Suprapubic skin (tissue), 4 donors: Measurements from ENCODE around the gene MYO9A. TPM values are rescaled to one million over a fixed set of nuclear protein-coding genes. Genes with fewer than 3 reads are reported as not detected.
A peak's percentile ranks its signal among the peaks of the same experiment; 100 is the strongest.

Source experiments
- DNase-seq, 2 donors: peaks; one replicate each; pipeline ENCODE4 v3.0.0-alpha.2; 2019; ENCODE audit warnings: low spot score in 2 of 2
- H3K27ac ChIP-seq: fragments of 200-600 bp; sonication (generic); one replicate; pipeline ENCODE4 v1.5.1; 2019
- H3K27me3 ChIP-seq: fragments of 200-600 bp; sonication (generic); one replicate; pipeline ENCODE4 v1.5.1; 2019
- H3K36me3 ChIP-seq: fragments of 200-600 bp; sonication (generic); one replicate; pipeline ENCODE4 v1.5.1; 2019
- H3K4me1 ChIP-seq: fragments of 200-600 bp; sonication (generic); one replicate; pipeline ENCODE4 v1.5.1; 2019
- H3K4me3 ChIP-seq: fragments of 200-600 bp; sonication (generic); one replicate; pipeline ENCODE4 v1.5.1; 2019; ENCODE audit warnings: mild to moderate bottlenecking
- H3K9me3 ChIP-seq: fragments of 200-600 bp; sonication (generic); one replicate; pipeline ENCODE4 v1.5.1; 2019
- EP300 ChIP-seq: sonication (generic); formaldehyde crosslinking; IDR thresholded peaks from one replicate; pipeline ENCODE4 v1.6.1; 2017; ENCODE audit warnings: antibody characterized with exemption
- POLR2A ChIP-seq, 2 donors: fragments of 450-650 bp; IDR thresholded peaks; one replicate each; pipeline ENCODE4 v1.6.1; 2017; ENCODE audit warnings: antibody characterized with exemption in 2 of 2, mild to moderate bottlenecking in 2 of 2, moderate library complexity in 2 of 2
- POLR2AphosphoS5 ChIP-seq, 3 donors: sonication (generic); formaldehyde crosslinking; IDR thresholded peaks; one replicate each; pipeline ENCODE4 v1.6.1; 2017; ENCODE audit warnings: antibody characterized with exemption in 3 of 3
- WGBS: methylation state at CpG from one replicate; pipeline ENCODE4 v1.1.5; 2018; 5-methylcytosine and 5-hydroxymethylcytosine counted together
- total RNA-seq, 4 donors: library from RNA; depleted of rRNA; stranded (reverse); fragments of >200 nt; gene quantifications; one replicate each; pipeline ENCODE4 v1.1.0, GENCODE V29; 2016
- TF ChIP-seq, protein P1 (sequence below), 2 donors: fragments of 200-600 bp in 1 of 2; fragments of 450-650 bp in 1 of 2; sonication (generic) in 1 of 2; IDR thresholded peaks; one replicate each; pipeline ENCODE4 v1.5.1; 2016 to 2019; ENCODE audit warnings: antibody characterized with exemption in 2 of 2, mild to moderate bottlenecking in 1 of 2, moderate library complexity in 1 of 2

MYO9A gene
- total RNA-seq, 4 donors from 2014 or later = 54.0 to 89.7 (median 61.8) TPM

DNA sequence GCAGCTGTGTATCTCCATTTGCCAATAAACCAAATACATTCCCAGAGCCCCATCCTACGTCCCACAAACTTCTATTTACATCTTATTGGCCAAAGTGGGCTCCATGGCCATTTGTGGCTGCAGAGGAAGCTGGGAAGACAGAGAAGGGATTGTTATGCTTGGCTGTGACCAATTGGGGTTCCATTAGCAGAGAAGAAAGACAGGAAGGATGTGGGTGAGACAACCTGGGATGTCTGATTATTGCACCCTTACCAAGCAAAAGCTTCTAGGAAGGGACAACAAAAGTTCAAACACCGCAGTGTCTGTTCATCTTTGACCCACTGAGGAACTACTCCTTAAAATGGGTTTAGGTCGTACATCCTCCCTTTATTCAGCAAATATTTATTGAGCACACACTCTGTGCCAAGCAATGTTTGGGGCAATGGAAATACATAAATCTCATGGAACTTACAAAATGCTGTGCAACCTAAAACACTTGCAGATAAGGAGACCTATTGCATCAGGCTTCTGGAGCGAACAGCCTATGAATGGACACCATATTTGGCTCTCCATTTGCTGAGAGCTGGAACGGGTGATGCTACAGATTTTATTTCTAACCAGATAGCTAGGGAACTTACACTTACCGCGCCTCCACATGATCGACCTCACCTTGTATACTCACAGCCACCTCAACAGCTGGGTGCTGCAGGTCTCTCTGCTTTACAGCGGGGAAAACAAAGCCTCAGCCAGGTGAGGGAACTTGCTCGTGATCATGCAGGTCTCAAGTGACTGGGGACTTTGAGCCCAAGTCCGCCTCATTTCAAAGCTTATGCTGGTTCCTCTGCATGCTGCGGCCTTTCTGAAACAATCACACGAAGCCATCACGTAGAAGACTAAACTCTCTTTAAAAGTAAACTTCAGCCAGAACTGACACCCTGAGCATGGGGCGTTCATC lies 329.0 kb downstream of the MYO9A start:
- H3K4me1 ChIP-seq = no peaks in the 10 kb centered on the region
- H3K27me3 ChIP-seq = no peaks in the 10 kb centered on the region
- no peak overlapping the region for H3K4me3 ChIP-seq
- TF ChIP-seq POLR2AphosphoS5 (IDR thresholded peaks at IDR 0.05) (no peak), POLR2A (IDR thresholded peaks at IDR 0.05) (no peak), EP300 (no peak)
- TF ChIP-seq, protein P1, sequence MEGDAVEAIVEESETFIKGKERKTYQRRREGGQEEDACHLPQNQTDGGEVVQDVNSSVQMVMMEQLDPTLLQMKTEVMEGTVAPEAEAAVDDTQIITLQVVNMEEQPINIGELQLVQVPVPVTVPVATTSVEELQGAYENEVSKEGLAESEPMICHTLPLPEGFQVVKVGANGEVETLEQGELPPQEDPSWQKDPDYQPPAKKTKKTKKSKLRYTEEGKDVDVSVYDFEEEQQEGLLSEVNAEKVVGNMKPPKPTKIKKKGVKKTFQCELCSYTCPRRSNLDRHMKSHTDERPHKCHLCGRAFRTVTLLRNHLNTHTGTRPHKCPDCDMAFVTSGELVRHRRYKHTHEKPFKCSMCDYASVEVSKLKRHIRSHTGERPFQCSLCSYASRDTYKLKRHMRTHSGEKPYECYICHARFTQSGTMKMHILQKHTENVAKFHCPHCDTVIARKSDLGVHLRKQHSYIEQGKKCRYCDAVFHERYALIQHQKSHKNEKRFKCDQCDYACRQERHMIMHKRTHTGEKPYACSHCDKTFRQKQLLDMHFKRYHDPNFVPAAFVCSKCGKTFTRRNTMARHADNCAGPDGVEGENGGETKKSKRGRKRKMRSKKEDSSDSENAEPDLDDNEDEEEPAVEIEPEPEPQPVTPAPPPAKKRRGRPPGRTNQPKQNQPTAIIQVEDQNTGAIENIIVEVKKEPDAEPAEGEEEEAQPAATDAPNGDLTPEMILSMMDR (IDR thresholded peaks at IDR 0.05) = no peak
- no peaks in the 10 kb centered on the region for H3K36me3 ChIP-seq
- 86% methylated on average over 15 of the region's 15 CpGs for WGBS
- peak in 1 of 2 donors; percentile 48 for DNase-seq
- no peak overlapping the region for H3K27ac ChIP-seq
- H3K9me3 ChIP-seq = no peaks in the 10 kb centered on the region

DNA sequence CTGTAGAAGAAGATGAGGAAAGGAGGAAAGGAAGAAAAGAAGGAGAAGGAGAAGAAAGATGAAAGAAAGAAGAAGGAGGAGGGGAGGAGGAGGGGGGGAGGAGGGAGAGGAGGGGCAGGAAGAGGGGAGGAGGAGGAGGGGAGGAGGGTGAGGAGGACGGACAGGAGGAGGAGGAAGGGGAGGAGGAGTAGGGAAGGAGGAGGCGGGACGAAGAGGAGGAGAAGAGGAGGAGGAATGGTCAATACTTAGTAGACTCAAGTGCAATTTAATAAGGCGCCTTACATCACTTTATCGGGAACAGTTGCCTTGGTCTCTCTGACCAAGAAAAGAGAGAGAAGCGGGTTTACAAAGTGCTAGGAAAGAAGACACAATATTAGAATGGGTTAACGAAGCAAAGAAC lies 331.3 kb downstream of the MYO9A start:
- WGBS = 85% methylated on average over 7 of the region's 7 CpGs
- H3K27me3 ChIP-seq = no peaks in the 10 kb centered on the region
- no peaks in the 10 kb centered on the region for H3K4me1 ChIP-seq
- TF ChIP-seq POLR2A (IDR thresholded peaks at IDR 0.05) (no peak), POLR2AphosphoS5 (IDR thresholded peaks at IDR 0.05) (no peak), EP300 (no peak)
- TF ChIP-seq, protein P1 (IDR thresholded peaks at IDR 0.05) = no peak
- no peaks in the 10 kb centered on the region for H3K9me3 ChIP-seq
- no peak overlapping the region for H3K27ac ChIP-seq
- peak in 1 of 2 donors; percentile 20 for DNase-seq
- no peaks in the 10 kb centered on the region for H3K36me3 ChIP-seq
- H3K4me3 ChIP-seq = no peak overlapping the region

DNA sequence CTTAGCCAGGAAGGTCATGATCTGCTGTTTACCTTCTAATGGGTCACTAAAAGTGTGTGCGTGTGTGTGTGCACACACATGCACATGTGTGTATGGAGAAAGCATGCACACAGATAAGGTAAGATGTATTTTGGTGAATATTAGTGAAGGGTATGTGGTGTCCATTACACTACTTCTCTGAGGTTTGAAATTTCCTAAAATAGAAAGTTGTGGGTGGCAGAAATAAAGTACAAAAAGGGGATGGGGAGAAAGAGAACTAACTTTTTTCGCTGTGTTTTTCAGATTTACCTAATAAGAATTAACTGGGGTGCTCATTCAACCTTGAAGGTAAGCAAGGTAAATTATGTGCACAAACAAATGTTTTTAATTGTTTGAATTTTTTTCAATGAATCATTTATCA lies 332.0 kb downstream of the MYO9A start:
- no peaks in the 10 kb centered on the region for H3K36me3 ChIP-seq
- no peak for DNase-seq
- no peaks in the 10 kb centered on the region for H3K9me3 ChIP-seq
- H3K27ac ChIP-seq = no peak overlapping the region
- TF ChIP-seq, protein P1 (IDR thresholded peaks at IDR 0.05) = no peak
- no peak for TF ChIP-seq POLR2AphosphoS5 (IDR thresholded peaks at IDR 0.05)
- TF ChIP-seq EP300 = no peak
- no peak for TF ChIP-seq POLR2A (IDR thresholded peaks at IDR 0.05)
- WGBS = 90% methylated on average over 2 of the region's 2 CpGs
- no peaks in the 10 kb centered on the region for H3K27me3 ChIP-seq
- no peak overlapping the region for H3K4me3 ChIP-seq
- H3K4me1 ChIP-seq = no peaks in the 10 kb centered on the region

DNA sequence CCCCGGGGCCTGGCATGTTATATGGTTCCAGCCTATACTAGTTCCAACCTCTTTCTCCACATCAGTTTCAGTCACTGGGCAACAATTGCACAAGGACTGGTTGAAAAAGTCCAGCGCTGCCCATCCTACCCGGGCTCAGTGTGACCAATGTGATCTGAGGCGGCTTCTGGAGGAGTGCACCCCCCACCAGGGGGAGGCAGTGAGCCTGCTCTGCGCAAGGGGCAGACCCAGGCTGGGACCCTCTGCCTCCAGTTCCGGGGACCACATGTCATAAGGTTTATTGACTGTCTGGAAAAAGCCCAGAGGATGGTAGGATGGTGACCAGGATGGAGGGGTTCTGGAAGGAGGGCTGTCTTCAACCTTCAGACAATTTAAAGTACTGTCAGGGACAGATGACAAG lies 333.2 kb downstream of the MYO9A start:
- H3K9me3 ChIP-seq = no peaks in the 10 kb centered on the region
- H3K4me3 ChIP-seq = no peak overlapping the region
- DNase-seq = peak in 1 of 2 donors; percentile 63
- TF ChIP-seq POLR2AphosphoS5 (IDR thresholded peaks at IDR 0.05) (no peak), EP300 (no peak), POLR2A (IDR thresholded peaks at IDR 0.05) (no peak)
- TF ChIP-seq, protein P1 (IDR thresholded peaks at IDR 0.05) = no peak
- 48% methylated on average over 4 of the region's 6 CpGs for WGBS
- H3K27me3 ChIP-seq = no peaks in the 10 kb centered on the region
- no peak overlapping the region for H3K27ac ChIP-seq
- peaks cover 7% of the 10 kb centered on the region for H3K4me1 ChIP-seq
- no peaks in the 10 kb centered on the region for H3K36me3 ChIP-seq

DNA sequence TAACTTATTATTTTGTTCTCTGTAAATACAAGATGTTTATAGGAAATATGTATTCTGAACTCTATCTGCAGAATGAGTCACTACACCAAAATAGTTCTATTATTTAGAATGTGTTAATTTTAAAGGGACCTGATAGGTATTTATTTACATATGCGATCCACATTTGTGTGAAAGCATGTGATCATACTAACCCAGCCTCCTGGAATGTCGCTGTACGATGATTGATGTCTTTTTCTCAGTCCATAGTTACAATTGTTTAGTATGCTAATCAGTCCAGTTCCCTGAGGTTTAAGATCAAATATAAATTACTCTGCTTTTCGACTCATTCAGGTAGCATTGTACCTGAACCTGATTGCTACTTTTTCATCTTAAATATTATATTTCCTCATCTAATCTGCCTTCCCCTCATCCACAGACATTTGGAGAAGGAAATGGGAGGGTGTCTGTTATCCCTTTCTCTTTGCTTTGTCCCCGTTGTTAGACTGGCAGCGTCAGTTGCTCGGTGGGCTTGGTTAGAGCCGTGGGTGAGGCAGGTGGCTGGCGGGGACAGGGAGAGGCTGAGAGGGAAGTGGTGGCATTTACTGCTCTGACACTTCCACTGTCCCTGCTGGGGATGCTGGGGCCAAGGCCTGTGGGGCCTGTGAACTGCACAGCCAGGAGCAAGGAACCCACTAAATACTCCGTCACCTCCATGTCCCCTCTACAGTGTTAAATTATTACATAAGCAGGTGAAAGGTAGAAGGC lies 335.4 kb downstream of the MYO9A start:
- Histone ChIP-seq H3K36me3 (no peaks in the 10 kb centered on the region), H3K9me3 (no peaks in the 10 kb centered on the region), H3K27me3 (no peaks in the 10 kb centered on the region), H3K27ac (no peak overlapping the region), H3K4me3 (no peak overlapping the region), H3K4me1 (peaks cover 7% of the 10 kb centered on the region)
- peak in 1 of 2 donors; percentile 34 for DNase-seq
- WGBS = 73% methylated on average over 10 of the region's 10 CpGs
- TF ChIP-seq POLR2A (IDR thresholded peaks at IDR 0.05) = no peak
- no peak for TF ChIP-seq POLR2AphosphoS5 (IDR thresholded peaks at IDR 0.05)
- TF ChIP-seq EP300 = no peak
- TF ChIP-seq, protein P1 (IDR thresholded peaks at IDR 0.05) = no peak
